ENCODE data around the gene CS. TPM values are rescaled to one million over a fixed set of nuclear protein-coding genes. Genes with fewer than 3 reads are reported as not detected.
A peak's percentile ranks its signal among the peaks of the same experiment; 100 is the strongest.
"Not testable (repeated sequence)": the region's sequence is repeated elsewhere in the genome, so short reads cannot be mapped to it uniquely, and the experiment has no call there.

Gene CS
- total and polyA plus RNA-seq, 2 of the 4 experiments (the other 2 are of a cell fraction), result 139 to 146 TPM

- TF ChIP-seq ELK1 (IDR thresholded peaks at IDR 0.05; ENCODE audit: borderline replicate concordance, low read depth, low read length), result no peak
Observed at GRCh38 chr12:56266693-56267442, 33.3 kb downstream of the CS start, which contains the start of gene COQ10A (continued).

- intact Hi-C loops (cut with micrococcal nuclease), result loop anchor here (2.0 kb wide), 1 partner anchor 199 kb away; no protein-coding TSS in a partner anchor
Observed at GRCh38 chr12:56266068-56266692, 34.0 kb downstream of the CS start.

GRCh38 chr12:56262955-56263354 is 37.2 kb downstream of the CS start:
- H3K4me3 ChIP-seq (ENCODE audit: insufficient read depth, low read depth, low read length); H2BK120ac ChIP-seq (ENCODE audit: low read depth, low read length); H4K5ac ChIP-seq (ENCODE audit: low read depth, low read length); ATAC-seq (ENCODE audit: low read depth); H3K36me3 ChIP-seq (ENCODE audit: control insufficient read depth, insufficient read depth, low read length); POLR2A ChIA-PET (ENCODE audit: unreplicated experiment); H3K9me3 ChIP-seq (ENCODE audit: control insufficient read depth, insufficient read depth, low read length); DNase-seq; H2AFZ ChIP-seq (replicated peaks; ENCODE audit: low read length, poor library complexity); H4K91ac ChIP-seq (ENCODE audit: insufficient read depth, low read depth, low read length); H2BK5ac ChIP-seq (ENCODE audit: low read depth, low read length, poor library complexity, severe bottlenecking); in situ Hi-C loops (cut with MboI; ENCODE audit: low sequenced_read_pairs); H2AK5ac ChIP-seq (ENCODE audit: low read depth, low read length); H3K18ac ChIP-seq (ENCODE audit: low read depth, low read length); H4K20me1 ChIP-seq (ENCODE audit: insufficient read depth, low read length); H3K56ac ChIP-seq (ENCODE audit: extremely low read depth, insufficient read depth, low read length); H3K9ac ChIP-seq (ENCODE audit: low read depth, low read length); intact Hi-C loops (cut with micrococcal nuclease); H2BK20ac ChIP-seq (ENCODE audit: low read depth, low read length); H3K27me3 ChIP-seq (ENCODE audit: control insufficient read depth, insufficient read depth, low read length); H3K4ac ChIP-seq (ENCODE audit: low read depth, low read length); H2AK9ac ChIP-seq (replicated peaks; ENCODE audit: low read depth, low read length, poor library complexity); BruUV-seq (replicated peaks); H3K27ac ChIP-seq (ENCODE audit: insufficient read depth, low read length); H3K14ac ChIP-seq (replicated peaks; ENCODE audit: low read depth, low read length); H3K4me2 ChIP-seq (ENCODE audit: low read depth, low read length); H3K23ac ChIP-seq (ENCODE audit: low read depth, low read length); dilution Hi-C loops (cut with HindIII; ENCODE audit: low sequenced_read_pairs, unreplicated experiment); H4K8ac ChIP-seq (ENCODE audit: low read depth in 2 of 2, low read length in 2 of 2); H2BK15ac ChIP-seq (ENCODE audit: low read depth, low read length): not testable (repeated sequence)
- Histone ChIP-seq H3K79me1 (ENCODE audit: low read depth in 1 of 2, low read length in 2 of 2) (peaks cover 0 to 20% of the 10 kb centered on the region in 2 experiments; a peak in 2 of 4 replicates), H3K4me1 (ENCODE audit: control insufficient read depth, insufficient read depth, low read length) (peaks cover 16% of the 10 kb centered on the region), H3K9me1 (ENCODE audit: insufficient read depth, low read length) (peaks cover 12% of the 10 kb centered on the region)
- no CpG with 5 or more reads among the region's 7 CpGs for WGBS, 2 experiments (ENCODE audit: extremely low coverage in 2 of 2, insufficient read length in 1 of 2)
- CTCF ChIA-PET, result interaction anchor here (0.6 kb wide), 1 partner anchor 21 kb away, joined by 3 read pairs; no protein-coding TSS in a partner anchor

More at GRCh38 chr12:56266068-56266692, 34.0 kb downstream of the CS start:
- Histone ChIP-seq H3K4ac (ENCODE audit: low read depth, low read length) (peak overlapping the region; percentile 77), H3K4me2 (ENCODE audit: low read depth, low read length) (peak overlapping the region; percentile 83), H2AFZ (replicated peaks; ENCODE audit: low read length, poor library complexity) (peak overlapping the region; percentile 100), H2AK9ac (replicated peaks; ENCODE audit: low read depth, low read length, poor library complexity) (peak overlapping the region; percentile 96), H3K79me1 (ENCODE audit: low read depth in 1 of 2, low read length in 2 of 2) (peaks cover 0 to 21% of the 10 kb centered on the region in 2 experiments; a peak in 2 of 4 replicates), H2BK15ac (ENCODE audit: low read depth, low read length) (peak overlapping the region; percentile 47; the same call in 2 of the 3 replicates), H4K5ac (ENCODE audit: low read depth, low read length) (peak overlapping the region; percentile 13), H2BK120ac (ENCODE audit: low read depth, low read length) (peak overlapping the region; percentile 73; the same call in 1 of the 2 replicates), H2AK5ac (ENCODE audit: low read depth, low read length) (peak overlapping the region; percentile 62), H3K23ac (ENCODE audit: low read depth, low read length) (peak overlapping the region; percentile 86; the same call in 1 of the 2 replicates), H3K36me3 (ENCODE audit: control insufficient read depth, insufficient read depth, low read length) (peaks cover 11% of the 10 kb centered on the region), H3K56ac (ENCODE audit: extremely low read depth, insufficient read depth, low read length) (0 out of 2 replicates have a peak overlapping the region, but pooled peaks have one; percentile 71), H3K4me1 (ENCODE audit: control insufficient read depth, insufficient read depth, low read length) (peaks cover 13% of the 10 kb centered on the region), H3K27ac (ENCODE audit: insufficient read depth, low read length) (peak overlapping the region; percentile 78), H4K91ac (ENCODE audit: insufficient read depth, low read depth, low read length) (peak overlapping the region; percentile 92), H3K4me3 (ENCODE audit: insufficient read depth, low read depth, low read length) (peak overlapping the region; percentile 61), H2BK5ac (ENCODE audit: low read depth, low read length, poor library complexity, severe bottlenecking) (peak overlapping the region; percentile 78), H3K14ac (replicated peaks; ENCODE audit: low read depth, low read length) (peak overlapping the region; percentile 82), H4K8ac (ENCODE audit: low read depth in 2 of 2, low read length in 2 of 2) (peak overlapping the region; percentile 33 to 74; a peak in 2 of 4 replicates), H3K9ac (ENCODE audit: low read depth, low read length) (peak overlapping the region; percentile 73)
- H4K20me1 ChIP-seq (ENCODE audit: insufficient read depth, low read length); in situ Hi-C loops (cut with MboI; ENCODE audit: low sequenced_read_pairs); H3K27me3 ChIP-seq (ENCODE audit: control insufficient read depth, insufficient read depth, low read length); DNase-seq; BruUV-seq (replicated peaks); ATAC-seq (ENCODE audit: low read depth); H3K9me1 ChIP-seq (ENCODE audit: insufficient read depth, low read length); H2BK20ac ChIP-seq (ENCODE audit: low read depth, low read length); H3K9me3 ChIP-seq (ENCODE audit: control insufficient read depth, insufficient read depth, low read length); H3K18ac ChIP-seq (ENCODE audit: low read depth, low read length); dilution Hi-C loops (cut with HindIII; ENCODE audit: low sequenced_read_pairs, unreplicated experiment); POLR2A ChIA-PET (ENCODE audit: unreplicated experiment): not testable (repeated sequence)
- CTCF ChIA-PET, result interaction anchor here (0.6 to 1.4 kb wide), 2 partner anchors 33 to 45 kb away, joined by 3 to 4 read pairs; partner anchors contain the start of gene RNF41
- 45% methylated on average over 9 of the region's 16 CpGs; no CpG with 5 or more reads in 1 of the 2 experiments for WGBS, 2 experiments (ENCODE audit: extremely low coverage in 2 of 2, insufficient read length in 1 of 2)
